Heart left ventricle (tissue), 13 donors: Measurements from ENCODE around the gene RANGRF.
"Not testable (repeated sequence)": the region's sequence is repeated elsewhere in the genome, so short reads cannot be mapped to it uniquely, and the experiment has no call there.

Experiments
- CTCF ChIP-seq, 12 donors: fragments of 200-600 bp; sonication (generic) in 4 of 12; IDR thresholded peaks; one replicate each; pipeline versions ENCODE4 v1.5.0 to v1.8.0; 2018 to 2022; ENCODE audit warnings: antibody characterized with exemption in 12 of 12, mild to moderate bottlenecking in 5 of 12
- POLR2A ChIP-seq, 2 donors: fragments of 450-650 bp; IDR thresholded peaks; one replicate each; pipeline ENCODE4 v1.6.1; 2017; ENCODE audit warnings: antibody characterized with exemption in 2 of 2, mild to moderate bottlenecking in 2 of 2, moderate library complexity in 2 of 2
- donor health status: ischemic (EF 13 %, LVEDD 7.1; RV severe dilation, severe dysfunction).
- donor health status: DM: no; HTN: yes; CAD: no.
- donor health status: DM: no; HTN: no; CAD: no.
- donor health status: ischemic (EF 25% LVEDD 6.9; RV normal size, moderate dysfunction).
- donor health status: ischemic (EF 25% LVEDD 5.7; RV mildly dilated, moderate dysfunction).
- donor health status: ischemic (EF 35%, LVEDD 5.7; RV mildly dilated, moderate dysfunction).
- donor health status: nonischemic (EF 11% LVEDD 7.7; RV severe dilation, severe dysfunction).
- donor health status: DM: yes; HTN: yes; CAD: no.
- donor health status: PGD.
- donor health status: ischemic (EF 29% LVEDD 5.4; RV normal size, mild dysfunction).
- donor health status: nonischemic (EF 23%, LVEDD 6.1; RV moderate dilation, normal function).

DNA sequence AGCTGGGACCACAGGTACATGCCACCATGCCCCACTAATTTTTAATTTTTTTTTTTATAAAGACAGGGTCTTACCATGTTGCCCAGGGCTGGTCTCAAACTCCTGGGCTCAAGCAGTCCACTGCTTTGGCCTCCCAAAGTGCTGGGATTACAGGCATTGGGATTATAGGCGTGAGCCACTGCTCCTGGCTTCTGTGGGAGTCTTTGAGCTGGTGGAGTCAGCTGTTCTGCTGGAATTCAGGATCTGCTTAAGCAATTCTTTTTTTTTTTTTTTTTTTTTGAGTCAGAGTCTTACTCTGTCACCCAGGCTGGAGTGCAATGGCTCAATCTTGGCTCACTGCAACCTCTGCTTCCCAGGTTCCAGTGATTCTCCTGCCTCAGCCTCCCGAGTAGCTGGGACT, 37.1 kb upstream of the RANGRF start:
- not testable (repeated sequence) for TF ChIP-seq POLR2A, CTCF (IDR thresholded peaks at IDR 0.05)
